T-helper 1 cell (primary cell): ENCODE data around the gene ADORA2B.
A peak's percentile ranks its signal among the peaks of the same experiment; 100 is the strongest.
"Not testable (repeated sequence)": the region's sequence is repeated elsewhere in the genome, so short reads cannot be mapped to it uniquely, and the experiment has no call there.

ENCODE experiments used
- DNase-seq, 5 donors: peaks; one replicate each; pipeline ENCODE4 v3.0.0-alpha.2; 2012 to 2020
- total RNA-seq, 4 donors: gene quantifications; one replicate each; lab custom pipeline; 2026; lab: John Stamatoyannopoulos, UW

Gene ADORA2B
- total RNA-seq: 0 to 1.1 (median 0.10) reads per million in 4 donors

DNA sequence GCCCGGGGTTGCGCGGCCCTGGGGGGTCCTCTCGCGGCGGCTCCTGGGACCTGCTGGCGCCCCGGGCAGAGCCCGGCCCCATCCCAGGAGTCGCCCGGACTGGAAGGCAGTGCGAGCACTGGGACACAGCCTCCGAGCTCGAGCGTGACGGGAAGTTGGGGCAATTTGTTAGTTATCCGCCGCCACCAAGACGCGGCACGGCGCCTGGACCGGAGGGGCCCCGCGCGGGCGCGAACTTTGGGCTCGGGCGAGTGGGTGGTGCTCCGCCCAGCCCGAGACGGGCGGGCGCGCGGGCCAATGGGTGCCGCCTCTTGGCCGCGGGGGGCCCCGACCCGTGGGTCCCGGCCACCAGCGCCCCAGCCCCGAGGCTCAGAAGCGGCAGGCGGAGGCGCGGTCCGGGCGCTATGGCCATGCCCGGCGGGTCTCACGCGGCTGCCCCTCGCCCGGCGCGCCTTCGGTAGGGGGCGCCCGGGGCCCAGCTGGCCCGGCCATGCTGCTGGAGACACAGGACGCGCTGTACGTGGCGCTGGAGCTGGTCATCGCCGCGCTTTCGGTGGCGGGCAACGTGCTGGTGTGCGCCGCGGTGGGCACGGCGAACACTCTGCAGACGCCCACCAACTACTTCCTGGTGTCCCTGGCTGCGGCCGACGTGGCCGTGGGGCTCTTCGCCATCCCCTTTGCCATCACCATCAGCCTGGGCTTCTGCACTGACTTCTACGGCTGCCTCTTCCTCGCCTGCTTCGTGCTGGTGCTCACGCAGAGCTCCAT is at the start of gene ADORA2B:
ADORA2B (plus strand) TSS at position 372 of the 768 bp plus-strand sequence; CDS start at position 491, 119 bp downstream.
- DNase-seq: peak in 1 of 5 donors; percentile 38

DNA sequence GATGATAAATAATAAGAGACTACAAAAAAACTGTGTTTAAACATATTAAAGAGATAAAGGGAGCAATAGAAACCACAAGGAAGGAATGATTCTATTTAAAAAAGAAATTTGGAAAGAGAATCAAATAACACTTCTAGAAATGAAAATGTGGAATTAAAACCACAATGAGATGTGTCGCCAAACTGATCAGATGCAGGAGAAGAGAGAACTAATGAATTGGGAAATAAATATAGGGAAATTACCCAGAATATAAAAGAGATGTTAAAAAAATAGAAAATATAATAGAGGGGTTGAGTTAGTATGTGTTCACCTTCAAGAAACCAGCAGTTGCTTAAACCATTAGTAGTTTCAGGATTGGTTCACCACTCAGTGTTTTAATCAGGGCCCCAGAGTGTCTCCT is 48.7 kb upstream of the ADORA2B start:
- no peak for DNase-seq

DNA sequence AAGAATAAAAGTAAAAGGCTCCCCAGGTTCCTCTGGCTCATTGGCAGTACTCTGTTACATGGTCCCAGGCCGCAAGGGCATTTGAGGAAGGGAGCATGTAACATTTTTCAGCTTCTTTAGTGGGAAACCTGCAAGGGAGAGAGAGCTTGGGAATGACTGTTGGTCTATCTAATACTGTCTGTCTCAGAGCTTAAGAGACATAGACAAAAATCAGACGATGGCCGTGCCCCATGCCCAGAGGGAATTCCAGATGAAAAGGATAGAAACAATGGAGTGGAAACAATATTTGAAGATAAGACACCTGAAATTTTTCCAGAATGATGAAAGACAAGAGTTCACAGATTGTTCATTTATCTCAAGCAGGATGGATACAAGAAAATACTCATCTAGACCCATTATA is 48.1 kb upstream of the ADORA2B start:
- no peak for DNase-seq

GRCh38 chr17:15899596-15899995 is 45.3 kb upstream of the ADORA2B start:
- DNase-seq: not testable (repeated sequence)

DNA sequence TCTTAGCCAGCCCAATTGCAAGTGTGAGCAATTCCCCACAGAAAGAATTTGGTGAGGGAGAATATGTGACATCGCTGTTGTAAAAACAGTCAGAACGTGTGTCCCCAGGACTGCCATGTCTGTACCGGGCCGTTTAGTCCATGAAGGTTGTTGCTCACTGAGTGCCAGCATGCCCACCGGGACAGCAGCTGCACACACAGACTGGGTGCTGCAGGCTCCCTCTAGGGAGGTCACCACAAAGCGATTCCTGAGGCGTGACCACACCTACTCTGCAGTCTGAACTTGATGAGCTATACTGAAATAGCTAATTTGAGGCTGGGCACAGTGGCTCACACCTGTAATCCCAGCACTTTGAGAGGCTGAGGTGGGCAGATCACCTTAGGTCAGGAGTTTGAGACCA is 44.1 kb upstream of the ADORA2B start:
- DNase-seq: no peak

- not testable (repeated sequence) for DNase-seq
Measured at GRCh38 chr17:15905236-15905635, 39.7 kb upstream of the ADORA2B start.

DNA sequence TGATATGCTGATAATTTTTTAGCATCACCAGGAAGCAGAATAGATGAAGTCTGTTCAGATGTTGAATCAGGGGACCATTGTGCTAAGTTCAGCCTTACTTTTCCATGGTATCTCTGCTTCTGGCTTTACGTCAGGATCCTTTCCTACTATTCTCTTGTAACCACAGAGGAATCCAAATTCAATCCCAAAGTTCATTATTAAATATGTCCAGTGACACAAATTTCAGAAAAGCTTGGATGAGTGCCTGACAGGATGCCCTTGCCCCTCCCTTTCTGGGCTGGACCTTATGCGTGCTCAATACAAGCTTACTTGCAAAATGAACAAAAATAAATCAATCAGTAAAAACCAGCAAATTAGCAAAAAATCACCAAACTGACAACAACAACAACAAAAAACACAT is 37.6 kb upstream of the ADORA2B start:
- no peak for DNase-seq

- DNase-seq: no peak
Measured at GRCh38 chr17:15908378-15908777, 36.6 kb upstream of the ADORA2B start.

- DNase-seq: no peak
Measured at GRCh38 chr17:15909481-15909991, 35.4 kb upstream of the ADORA2B start.

GRCh38 chr17:15910791-15911190 is 34.1 kb upstream of the ADORA2B start:
- DNase-seq: no peak

GRCh38 chr17:15911701-15912100 is 33.2 kb upstream of the ADORA2B start:
- DNase-seq: not testable (repeated sequence)

- no peak for DNase-seq
Measured at GRCh38 chr17:15912416-15912955, 32.4 kb upstream of the ADORA2B start.

GRCh38 chr17:15913826-15914225 is 31.1 kb upstream of the ADORA2B start:
- no peak for DNase-seq

DNA sequence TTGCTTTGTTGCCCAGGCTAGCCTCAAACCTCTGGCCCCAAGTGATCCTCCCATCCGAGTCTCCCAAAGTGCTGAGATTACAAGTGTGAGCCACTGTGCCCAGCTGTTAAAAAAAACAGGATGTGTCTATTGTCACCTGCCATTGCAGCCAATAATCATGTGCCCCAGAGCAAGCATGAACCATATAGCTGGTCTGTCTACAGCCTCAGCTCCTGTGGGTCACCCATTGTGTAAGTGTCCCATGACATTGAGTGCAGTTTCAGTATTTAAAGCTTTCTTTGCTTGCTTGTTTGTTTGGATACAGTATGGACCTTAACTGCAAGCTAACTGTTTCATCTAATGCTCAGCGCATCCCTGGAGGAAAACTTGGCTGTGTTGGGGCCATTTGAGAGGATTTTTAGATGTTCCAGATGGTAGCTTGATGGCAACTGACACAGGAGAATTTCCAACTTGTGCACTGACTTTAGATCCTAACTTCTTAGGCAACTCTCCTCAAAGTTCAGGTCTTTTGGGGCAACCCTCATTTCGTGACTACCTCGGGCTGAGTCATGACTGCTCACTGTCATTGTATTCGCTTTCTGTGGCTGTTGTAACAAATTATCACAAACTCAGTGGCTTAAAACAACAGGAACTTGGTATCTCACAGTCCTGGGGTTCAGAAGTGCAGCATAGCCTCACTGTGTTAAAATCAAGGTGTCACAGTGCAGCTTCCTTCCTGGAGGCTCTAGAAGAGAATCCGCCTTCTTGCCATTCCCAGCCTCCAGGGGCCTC is 30.3 kb upstream of the ADORA2B start:
- no peak for DNase-seq

GRCh38 chr17:15915961-15916360 is 29.0 kb upstream of the ADORA2B start:
- no peak for DNase-seq

- no peak for DNase-seq
Measured at GRCh38 chr17:15917021-15917437, 27.9 kb upstream of the ADORA2B start.

GRCh38 chr17:15917438-15918027 is 27.4 kb upstream of the ADORA2B start:
- no peak for DNase-seq

- DNase-seq: no peak
Measured at GRCh38 chr17:15918261-15918660, 26.7 kb upstream of the ADORA2B start.

GRCh38 chr17:15918661-15919259 is 26.2 kb upstream of the ADORA2B start:
- DNase-seq: no peak

DNA sequence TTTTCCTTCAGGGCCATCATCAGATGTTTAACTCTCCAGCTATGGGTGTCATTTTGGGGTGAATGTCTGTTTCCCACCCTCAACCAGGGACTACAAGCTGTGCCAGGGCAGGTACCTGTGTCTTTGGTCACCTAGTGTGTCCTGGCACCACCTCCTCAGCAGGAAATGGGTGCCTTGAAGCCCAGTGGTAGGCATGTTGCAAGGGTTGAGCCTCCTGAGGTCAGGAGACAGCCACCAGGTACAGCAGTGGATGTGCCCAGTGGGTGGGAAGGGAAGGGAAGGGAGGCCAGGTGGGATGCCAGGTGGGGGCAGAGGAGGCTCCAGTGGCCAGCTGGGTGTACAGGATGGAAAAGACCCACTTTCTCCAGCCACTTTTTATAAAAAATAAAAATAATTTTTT is 25.5 kb upstream of the ADORA2B start:
- no peak for DNase-seq

DNA sequence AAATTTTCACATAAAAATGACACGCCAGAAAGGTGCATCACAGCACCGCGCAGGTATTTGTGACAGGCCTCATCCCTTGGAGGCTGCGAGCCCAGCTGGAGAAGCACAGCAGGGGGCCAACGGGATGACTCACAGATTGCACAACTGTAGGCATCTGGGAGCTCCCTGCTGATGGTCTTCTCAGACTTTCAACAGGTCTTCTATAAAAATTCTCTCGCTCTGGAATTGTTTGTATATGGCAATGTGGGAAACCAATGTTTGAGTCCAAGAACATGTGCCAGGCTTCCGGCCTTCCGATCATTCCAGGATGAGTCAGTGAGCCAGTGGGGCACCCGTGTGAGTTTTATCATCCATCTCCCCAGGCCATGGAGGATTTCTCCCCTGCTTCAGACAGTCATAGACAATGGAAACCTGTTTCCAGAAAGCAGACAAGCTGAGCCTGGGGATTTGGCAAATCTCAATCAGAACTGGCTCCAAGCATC is 24.1 kb upstream of the ADORA2B start:
- no peak for DNase-seq

DNA sequence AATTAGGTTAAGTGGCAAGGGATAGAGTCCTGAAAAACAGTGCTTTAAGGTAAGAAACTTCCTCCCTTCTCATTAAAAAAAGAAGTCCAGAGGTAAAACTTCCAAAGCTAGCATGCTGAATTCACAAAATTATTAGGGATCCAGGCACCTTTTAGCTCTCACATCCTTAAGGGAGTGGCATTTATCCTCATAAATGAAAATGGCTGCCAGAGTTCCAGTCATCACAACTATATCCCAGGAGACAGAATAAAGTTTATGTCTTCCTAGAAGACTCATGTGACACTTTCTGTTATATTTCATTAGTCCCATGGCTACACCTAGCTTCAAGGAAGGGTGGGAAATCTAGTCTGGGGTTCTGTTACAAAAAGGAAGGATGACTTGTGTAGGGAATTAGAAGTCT is 23.3 kb upstream of the ADORA2B start:
- no peak for DNase-seq
